HFF-Myc (cell line): Measurements from ENCODE around the gene GGACT.

Experiments used
- DNase-seq: peaks from one replicate; pipeline ENCODE4 v3.0.0-alpha.2; 2011; ENCODE audit warnings: low read depth; ENCODE audit errors: extremely low read depth
- H3K4me3 ChIP-seq: replicated peaks from 2 replicates; pipeline ENCODE4 v1.5.1; 2011; ENCODE audit warnings: low read depth, mild to moderate bottlenecking, control low read depth, low read length
- TF ChIP-seq, protein P1 (sequence below): IDR thresholded peaks from 2 replicates; pipeline ENCODE4 v1.5.1; 2012; ENCODE audit warnings: mild to moderate bottlenecking, low read depth, low read length, control low read depth; ENCODE audit errors: missing control alignments

GGACT gene

DNA sequence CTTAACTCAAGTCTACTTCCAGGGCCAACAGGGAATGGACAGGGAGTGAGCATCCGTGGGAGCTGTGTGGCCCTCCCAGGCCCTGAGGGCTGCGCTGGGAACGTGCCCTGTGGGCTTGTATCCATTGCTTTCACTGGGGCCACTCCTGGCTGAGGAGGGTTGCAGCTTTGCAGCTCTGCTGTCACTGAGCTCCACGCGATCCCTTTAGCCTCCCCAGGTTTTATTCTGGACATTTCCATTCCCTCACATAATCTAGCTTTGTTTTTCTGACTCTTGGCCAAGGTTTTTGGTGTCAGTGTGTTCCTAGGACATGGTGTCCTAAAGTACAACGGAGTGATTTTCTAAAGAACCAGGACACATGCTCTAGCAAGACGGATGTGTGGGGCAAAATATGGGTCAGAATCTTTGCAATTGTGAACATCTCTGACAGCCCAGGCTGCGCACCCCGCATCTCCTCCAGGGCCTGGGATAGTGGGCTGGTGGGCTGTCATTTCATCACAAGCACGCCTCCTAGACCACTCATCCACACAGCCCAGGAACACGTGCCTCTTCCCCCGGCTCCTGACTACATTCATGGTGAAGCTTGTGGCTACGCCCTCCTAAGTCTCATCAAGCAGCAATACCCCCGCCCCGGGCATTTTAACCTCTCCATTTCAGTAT lies 28.0 kb downstream of the GGACT start:
- no peak overlapping the region for H3K4me3 ChIP-seq

DNA sequence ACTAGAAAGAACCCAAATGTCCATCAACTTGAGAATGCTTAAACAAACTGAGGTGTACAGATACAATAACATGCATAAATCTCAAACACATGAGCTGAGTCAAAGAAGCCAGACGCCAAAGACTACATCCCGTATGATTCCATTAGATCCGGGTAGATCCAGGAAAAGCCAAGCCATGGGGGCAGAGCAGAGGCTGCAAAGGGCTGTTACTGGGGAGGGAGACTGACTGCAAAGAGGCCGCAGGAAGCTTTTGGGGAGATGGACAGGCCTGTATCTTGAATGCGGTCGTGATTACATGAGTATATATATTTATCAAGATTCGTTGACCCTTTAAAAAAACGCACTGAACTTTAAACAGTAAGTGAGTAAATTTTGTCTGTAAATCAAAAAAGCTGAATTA lies 28.7 kb downstream of the GGACT start:
- DNase-seq, result no peak
- TF ChIP-seq, protein P1, sequence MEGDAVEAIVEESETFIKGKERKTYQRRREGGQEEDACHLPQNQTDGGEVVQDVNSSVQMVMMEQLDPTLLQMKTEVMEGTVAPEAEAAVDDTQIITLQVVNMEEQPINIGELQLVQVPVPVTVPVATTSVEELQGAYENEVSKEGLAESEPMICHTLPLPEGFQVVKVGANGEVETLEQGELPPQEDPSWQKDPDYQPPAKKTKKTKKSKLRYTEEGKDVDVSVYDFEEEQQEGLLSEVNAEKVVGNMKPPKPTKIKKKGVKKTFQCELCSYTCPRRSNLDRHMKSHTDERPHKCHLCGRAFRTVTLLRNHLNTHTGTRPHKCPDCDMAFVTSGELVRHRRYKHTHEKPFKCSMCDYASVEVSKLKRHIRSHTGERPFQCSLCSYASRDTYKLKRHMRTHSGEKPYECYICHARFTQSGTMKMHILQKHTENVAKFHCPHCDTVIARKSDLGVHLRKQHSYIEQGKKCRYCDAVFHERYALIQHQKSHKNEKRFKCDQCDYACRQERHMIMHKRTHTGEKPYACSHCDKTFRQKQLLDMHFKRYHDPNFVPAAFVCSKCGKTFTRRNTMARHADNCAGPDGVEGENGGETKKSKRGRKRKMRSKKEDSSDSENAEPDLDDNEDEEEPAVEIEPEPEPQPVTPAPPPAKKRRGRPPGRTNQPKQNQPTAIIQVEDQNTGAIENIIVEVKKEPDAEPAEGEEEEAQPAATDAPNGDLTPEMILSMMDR, result no peak
- no peak overlapping the region for H3K4me3 ChIP-seq

More for the DNA sequence above, 28.0 kb downstream of the GGACT start:
- DNase-seq, result no peak
- TF ChIP-seq, protein P1, result no peak

DNA sequence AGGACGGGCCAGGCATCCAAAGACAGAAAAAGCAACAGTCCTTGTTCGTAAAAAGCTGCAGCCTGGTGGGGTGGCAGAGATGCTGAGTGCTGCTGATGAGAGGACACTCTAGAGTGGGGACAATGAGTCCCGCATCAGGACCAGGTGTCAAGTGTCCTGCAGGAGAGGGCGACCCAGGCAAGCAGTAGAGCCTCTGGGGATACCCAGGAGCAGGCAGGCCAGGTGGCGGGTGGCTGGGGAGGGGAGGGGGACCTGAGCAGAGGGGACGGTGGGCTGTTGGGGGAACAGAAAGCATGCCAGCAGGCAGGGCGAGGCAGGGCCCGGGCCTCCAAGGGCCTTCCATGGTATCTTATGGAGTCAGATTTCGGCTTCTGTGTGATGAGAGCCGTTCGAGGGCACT lies 35.8 kb downstream of the GGACT start:
- DNase-seq, result no peak
- TF ChIP-seq, protein P1, result no peak
- H3K4me3 ChIP-seq, result no peak overlapping the region

DNA sequence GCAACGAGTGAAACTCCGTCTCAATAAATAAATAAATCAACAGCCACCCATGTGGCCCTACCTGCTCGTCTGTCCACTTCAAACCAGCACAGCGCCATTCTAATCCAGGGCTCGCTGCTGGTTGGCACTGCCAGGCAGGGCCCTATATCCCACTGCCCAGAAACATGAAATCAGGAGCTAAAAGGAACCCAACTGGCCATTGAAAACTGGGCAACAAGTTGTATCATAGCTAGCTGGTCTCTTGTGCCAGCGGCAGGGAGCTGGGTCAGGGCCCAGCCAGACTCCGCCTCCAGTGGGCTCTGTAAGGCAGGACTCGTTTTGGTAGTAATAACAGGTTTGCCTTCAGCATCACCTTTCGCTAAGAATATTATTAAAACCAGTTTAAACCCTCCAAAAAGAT lies 39.3 kb downstream of the GGACT start:
- H3K4me3 ChIP-seq, result no peak overlapping the region
- TF ChIP-seq, protein P1, result no peak
- DNase-seq, result no peak

DNA sequence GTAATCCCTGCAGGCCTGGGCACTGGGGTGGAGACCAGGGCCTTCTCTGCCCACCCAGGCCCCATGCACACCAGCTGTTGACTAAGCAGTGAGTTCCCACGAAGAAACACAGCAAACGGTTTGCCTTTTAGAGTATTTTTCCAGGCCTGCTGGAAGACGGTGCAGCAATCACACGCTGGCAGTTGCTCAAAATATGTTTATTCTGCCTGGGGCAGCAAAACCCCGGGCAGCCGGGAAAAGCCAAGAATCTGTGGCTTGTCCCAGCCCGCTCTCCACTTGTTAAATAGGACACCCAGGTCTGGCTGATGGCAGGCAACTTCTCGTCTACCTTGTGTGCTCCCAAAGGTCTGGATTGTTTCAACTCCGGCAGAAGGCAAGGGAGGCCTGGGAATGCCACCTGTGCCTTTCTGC lies 40.8 kb downstream of the GGACT start:
- DNase-seq, result no peak
- no peak overlapping the region for H3K4me3 ChIP-seq
- TF ChIP-seq, protein P1, result no peak

DNA sequence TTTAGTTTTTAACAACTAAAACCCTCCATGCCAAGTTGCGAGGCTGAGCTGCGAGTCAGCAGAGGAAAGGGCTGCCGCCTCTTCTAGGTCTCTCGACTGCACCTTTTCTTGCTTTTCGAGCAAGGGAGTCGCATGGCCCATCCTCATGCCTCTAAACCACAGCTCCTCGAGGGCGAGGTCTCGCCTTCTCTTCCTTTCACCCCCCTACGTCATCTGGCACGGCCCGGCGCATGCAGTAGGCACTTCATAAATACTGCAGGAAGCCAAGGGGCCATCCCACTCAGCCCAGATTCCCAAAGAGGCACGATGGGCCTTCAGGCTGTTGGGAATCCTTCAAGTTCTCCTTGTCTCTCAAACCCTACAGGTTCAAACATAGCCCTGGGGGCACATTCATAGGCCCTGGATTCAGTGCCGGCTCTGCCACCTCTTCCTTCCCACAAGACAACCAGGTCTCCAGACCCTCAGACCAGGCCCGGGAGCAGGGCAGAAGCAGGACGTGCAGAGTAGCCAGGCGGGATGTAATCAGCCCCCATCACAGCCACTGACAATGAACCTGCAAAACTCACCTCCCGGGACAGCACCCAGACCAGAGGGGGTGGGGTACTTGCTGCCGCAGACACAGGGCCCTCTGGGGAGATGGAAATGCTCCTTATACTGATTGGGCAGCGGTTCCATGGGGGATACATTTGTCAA lies 41.7 kb downstream of the GGACT start:
- DNase-seq, result no peak

More for the DNA sequence above, 41.7 kb downstream of the GGACT start:
- TF ChIP-seq, protein P1, result no peak
- no peak overlapping the region for H3K4me3 ChIP-seq
